Suppressor macrophage treated with lipopolysaccharide for 4 hours (primary cell): ENCODE results near the gene MESP1.

Experiments
- DNase-seq: peaks from one replicate; pipeline ENCODE4 v3.0.0-alpha.2; 2020

Gene MESP1

DNA sequence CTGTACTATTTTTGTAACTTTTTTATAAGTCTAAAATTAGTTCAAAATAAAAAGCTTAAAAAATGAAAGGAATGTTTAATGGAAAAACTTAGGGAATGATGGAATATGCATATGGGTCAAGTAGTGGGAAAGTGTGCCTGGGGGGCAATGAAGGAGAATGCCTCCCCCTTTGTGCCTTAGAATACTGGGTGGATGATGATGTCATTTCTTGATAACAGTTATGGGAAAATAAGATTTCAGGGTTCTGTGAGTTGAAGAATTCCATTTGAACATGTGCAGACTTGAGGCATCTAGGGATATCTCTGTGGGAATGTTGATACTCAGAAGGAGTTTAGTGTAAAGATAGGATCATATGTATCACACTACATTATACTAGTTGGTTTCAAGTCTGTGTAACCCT lies 46.6 kb downstream of the MESP1 start:
- DNase-seq = no peak
